NT2/D1 (cell line): ENCODE data around the gene ZNF600.

Experiments used
- SUZ12 ChIP-seq: IDR thresholded peaks from 2 replicates; pipeline ENCODE4 v1.6.1; 2011; ENCODE audit not compliant: insufficient read length, insufficient read depth; ENCODE audit errors: extremely low read depth
- YY1 ChIP-seq: IDR thresholded peaks from 2 replicates; pipeline ENCODE4 v1.6.1; 2011; ENCODE audit not compliant: insufficient read length, insufficient read depth

GRCh38 chr19:52743091-52743490 is 43.5 kb downstream of the ZNF600 start:
- no peak for TF ChIP-seq SUZ12
- TF ChIP-seq YY1: no peak
